Fibroblast of gingiva (primary cell): ENCODE measurements around the gene CCT5.

Experiments used
- DNase-seq: peaks from one replicate; pipeline ENCODE4 v3.0.0-alpha.2; 2011; ENCODE audit warnings: low read depth

The CCT5 gene

DNA sequence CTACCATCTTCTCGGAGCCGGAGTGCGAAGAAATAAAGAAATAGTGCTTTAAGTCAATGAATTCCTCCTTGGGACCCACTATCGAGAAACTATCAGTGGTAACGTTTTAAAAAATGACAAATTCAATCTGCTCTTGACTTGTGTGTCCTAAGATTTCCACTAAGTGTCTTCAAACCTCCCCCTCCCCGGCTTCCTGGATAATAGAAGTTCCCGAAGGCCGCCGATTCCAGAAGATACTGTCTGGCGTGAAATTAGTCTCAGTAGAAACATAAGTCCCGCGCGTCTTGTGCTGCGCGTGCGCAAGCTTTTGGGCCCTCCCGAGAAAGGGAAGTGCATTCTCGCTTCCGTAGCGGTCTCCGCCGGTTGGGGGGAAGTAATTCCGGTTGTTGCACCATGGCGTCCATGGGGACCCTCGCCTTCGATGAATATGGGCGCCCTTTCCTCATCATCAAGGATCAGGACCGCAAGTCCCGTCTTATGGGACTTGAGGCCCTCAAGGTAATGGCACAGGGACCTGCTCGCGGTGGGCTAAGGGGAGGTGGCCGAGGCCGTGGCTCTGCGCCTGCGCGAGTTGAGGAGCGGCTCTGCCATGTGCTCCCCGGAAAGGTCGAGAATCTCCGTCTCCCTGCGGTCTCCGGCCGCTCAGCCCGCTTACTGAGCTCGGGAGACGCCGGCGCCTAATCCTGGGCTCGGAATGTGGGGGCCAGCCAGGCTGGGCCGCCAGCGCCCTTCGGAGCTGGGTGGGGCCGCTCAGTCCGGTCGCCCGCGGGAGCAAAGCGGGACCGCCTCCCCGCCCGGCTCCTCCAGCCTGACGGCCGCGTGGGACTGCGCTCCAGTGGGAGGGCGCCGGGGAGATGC, at the start of gene CCT5:
Gene CCT5 (plus strand): TSS at position 333 of the 858 bp plus-strand sequence. CDS start 61 bp downstream, at position 394.
- peak; percentile 99 for DNase-seq

DNA sequence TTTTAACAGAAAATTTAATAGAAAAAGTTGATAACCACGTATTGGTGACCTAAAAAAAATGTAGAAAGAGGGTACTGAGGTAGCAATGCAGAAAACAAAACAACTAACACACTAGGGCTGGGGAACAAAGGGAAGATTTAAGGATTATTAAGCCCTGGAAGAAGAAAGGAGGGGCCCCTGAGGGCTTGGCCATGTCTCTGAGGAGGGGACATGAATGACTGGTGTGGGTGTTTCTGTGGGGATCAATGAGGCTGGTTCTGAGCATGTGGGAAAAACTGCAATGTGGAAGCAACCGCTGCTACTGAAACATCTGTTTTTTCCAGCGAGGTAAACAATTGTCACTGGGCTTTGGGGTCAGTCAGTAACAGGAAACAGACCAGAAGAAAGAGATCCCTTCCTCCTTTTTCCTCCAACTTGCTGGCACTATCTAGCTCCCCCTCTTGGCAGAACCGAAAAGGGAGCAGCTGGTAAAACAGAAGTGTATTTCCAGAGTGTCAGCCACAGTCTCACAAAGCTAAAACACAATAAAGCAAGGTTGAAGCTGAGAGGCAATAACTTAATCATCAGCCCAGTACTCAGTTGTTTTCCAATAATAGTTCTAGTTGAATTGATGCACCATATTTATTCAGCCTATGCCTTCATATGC, 48.7 kb upstream of the CCT5 start:
- DNase-seq, result peak; percentile 7

DNA sequence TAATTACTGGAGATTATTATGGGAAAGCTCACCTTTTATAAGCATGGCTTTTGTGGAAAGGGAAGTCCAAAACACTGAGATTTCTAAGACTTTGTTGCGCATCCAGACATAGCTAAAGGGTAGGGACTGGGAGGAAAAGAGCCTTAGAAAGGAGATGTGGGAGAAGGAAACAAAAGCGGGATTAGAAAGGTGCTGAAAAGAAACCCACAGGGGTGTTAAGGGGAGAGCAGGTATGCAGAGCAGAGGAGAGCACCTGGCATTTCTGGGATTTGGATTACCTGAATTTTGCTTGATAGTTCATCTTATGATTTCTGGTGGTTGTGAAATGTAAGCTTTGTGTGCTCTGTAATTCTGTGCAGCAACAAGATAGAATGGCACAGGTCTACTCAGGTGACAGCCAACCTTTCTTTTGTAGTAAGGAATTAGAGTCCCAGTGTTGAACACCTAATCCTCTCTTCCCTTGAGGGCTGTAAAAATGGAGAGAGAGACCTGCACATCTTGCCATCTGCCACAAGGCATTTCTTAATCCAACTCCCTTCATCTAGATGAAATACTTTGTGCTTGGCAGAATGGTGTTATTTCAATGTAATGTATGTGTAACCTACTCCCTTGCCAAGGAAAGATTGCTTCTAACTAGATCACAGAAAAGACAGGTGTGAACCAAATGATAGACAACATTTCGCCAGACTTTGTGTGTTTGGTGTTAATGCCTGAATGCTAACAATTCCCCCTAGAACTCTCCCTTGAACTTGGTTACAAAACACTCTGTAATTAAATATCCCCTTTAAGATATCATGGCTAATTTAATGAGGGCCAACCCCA, 47.8 kb upstream of the CCT5 start:
- DNase-seq, result no peak

DNA sequence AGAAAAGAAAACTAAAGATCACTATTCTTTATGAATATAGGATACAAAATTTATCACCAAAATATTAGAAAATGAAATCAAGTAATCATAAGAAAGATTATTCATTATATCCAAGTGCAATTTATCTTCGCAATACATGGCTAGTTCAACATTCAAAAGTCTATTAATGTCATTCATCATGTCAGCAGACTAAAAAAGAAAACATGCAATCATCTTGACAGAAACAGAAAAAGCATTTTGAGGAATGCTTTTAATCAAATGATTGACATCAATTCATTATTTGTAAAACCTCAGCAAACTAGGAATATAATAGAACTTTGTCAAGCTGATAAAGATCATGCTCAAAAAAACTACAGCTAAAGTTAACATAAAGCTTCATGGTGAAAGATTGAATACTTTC, 41.1 kb upstream of the CCT5 start:
- no peak for DNase-seq

DNA sequence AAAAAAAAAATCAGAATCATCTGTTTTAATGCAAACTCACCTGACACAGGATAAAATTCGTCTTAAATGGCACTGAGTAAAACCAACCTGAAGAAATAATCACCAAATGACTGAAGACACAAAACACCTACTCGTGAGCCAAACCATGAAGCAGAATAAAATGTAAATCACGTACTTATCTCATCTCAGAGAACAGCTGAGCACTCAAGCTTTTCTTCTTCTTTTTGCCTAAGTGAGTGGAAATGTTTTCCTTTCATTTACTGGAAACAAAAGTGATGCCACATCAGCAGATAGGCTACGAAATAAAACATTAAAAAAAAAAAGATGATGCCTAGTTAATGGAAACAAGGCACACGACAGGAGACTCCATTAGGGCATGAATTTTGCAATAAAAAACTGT, 36.8 kb upstream of the CCT5 start:
- no peak for DNase-seq

DNA sequence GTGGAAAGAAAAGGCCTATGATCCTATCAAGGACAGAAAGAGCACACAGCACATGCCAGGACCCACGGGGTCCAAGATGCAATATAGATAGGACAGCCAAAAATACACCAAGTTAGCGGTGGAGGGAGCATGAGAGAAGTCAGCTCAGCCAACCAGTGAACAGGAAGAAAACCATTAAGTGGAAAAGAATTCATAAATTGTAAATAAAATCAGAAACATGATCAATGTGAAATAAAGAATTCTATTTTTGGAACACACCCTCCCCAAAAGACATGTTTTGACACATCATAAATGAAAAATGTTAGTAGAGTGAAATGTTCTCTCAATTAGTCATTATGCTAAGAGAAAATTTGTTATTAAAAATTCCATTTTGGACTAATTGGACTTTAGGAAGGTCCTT, 36.0 kb upstream of the CCT5 start:
- DNase-seq, result no peak

DNA sequence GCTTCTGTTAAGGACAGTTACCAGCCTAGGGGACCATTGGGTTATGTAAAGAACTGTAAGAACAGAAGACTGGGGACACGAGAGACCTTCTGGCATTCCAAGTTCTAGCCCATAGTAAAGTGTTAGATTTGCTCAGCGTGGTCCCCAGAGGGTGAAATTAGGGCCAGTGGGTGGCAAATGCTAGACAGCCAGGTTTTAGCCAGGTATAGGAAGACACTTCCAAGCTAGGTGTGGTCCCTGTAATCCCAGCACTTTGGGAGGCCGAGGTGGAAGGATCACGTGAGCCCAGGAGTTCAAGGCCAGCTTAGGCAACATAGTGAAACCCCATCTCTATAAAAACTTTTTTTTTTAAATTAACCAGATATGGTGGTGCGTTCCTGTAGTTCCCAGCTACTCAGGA, 34.7 kb upstream of the CCT5 start:
- no peak for DNase-seq

DNA sequence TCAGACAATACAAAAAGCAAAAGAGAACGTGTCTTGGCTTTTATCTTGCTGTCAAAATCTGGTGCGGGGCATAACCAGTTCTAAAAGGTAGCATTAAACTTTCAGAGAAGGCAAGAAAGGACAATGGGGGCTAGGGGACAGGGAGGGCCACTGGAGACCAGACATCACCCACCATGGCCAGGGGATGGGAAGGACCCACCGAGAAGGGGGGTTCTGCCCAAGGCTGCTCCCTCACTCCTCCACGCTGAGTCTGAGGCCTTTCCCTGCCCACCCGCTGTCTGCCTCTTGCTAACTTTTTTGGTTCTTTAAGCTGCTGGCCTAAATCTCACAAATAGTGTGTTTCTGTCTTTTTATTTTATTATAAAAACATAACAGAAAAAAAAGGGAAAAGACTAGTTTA, 34.0 kb upstream of the CCT5 start:
- DNase-seq, result no peak

DNA sequence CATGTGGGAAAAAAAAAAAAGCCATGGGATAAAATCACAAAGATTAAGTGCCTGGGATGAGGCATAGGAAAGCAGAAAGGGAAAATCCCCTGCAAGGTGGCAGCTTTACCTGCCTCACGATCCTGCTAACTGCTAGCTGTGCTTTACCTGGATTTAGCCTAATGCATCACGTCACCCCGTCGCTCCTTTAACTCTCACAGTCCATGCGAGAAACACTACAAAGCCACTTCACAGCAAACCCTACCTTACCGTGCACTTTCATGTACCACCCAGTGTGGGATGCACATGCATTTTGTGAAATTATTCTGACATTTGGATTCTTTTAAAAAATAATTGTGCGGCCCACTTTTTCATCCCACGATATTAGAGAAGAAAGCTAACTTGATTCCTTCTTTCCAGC, 31.4 kb upstream of the CCT5 start:
- no peak for DNase-seq

DNA sequence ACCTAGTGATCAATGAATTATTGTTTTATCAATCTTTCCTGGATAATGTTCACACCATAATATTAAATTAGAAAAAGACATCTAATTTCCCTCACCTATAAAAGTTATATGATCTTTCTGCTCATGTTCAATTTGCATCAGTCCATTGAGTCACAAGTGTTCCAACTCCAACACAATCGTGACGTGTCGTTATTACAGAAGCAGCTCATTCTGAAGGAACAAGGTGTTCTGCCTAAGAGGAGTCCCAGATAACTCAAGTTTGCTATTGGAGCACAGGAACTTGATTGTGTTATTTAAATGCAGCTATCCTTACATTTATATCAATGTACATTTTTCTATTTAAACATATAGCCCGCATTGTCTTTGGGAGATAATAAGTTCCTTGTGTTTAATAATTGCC, 31.0 kb upstream of the CCT5 start:
- DNase-seq, result no peak

DNA sequence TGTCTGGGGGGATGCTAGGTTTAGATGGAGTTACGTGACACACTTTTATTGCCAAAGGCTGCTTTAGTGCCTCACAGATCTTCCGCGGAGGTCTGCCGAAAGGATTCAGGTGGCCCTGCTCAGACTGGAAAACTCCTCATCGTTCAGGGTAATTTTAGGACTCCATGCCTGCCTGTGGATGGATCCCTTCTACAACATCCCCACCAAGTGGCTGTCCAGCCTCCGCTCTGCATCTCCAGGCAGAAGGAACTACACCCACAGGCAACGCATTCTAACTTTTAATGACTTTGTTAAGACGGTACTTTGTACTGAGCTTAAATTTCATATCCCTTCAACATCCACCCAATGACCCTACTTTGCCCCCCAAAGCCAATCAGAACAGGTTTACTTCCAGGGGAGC, 29.8 kb upstream of the CCT5 start:
- DNase-seq, result no peak

DNA sequence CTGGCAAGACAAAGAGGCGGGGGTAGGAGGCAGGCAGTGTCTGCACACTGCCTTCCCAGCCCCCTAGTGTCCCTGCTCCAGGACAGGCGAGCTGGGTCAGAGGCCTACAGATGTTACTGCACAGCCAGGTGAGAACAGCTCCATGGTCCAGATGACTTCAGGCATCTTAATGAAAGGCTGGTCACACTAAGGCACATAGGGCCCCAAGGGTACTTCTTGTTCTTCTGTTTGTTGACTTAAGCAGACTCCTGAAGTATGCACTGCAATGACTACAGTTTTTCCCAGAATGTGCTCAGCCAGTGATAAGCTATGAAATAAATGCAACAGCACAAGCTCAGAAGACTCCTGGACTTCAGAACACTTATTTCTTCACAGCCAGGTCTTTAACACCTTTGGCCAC, 27.8 kb upstream of the CCT5 start:
- peak; percentile 17 for DNase-seq

DNA sequence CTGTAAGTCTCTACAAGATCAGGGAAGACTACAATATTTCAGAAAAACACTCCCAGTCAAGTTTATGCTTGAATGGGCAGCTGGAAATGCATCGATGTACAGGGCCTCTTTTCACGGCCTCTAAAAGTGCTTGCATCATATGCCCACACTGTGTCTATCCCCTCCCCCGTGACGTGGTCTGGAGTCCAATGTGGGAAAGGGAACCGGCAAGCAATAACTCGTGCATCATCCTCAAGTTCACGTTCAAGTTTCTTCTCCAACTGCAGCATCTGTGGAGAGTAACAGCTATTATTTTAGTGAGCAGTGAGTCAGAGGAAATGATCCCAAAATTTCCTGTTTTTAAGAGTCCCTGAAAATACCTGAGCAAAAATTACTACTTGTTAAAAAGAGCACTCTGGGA, 22.7 kb upstream of the CCT5 start:
- no peak for DNase-seq

DNA sequence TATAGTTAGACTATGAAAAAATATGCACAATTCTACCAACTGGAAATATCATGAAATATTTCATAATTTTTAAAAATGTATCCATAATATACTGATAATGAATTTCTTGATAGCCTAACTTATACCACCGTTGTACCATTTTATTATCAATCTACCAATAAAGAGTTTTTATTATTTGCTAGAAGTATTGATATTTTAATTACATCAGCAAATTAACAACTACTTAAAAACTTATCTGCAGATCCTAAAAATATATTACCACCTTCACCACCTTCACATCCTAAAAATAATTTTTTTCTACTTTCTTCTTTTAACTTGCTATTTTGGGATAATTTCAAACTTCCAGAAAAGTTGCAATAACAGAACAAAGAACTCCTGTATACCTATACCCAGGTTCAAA, 21.8 kb upstream of the CCT5 start:
- no peak for DNase-seq

DNA sequence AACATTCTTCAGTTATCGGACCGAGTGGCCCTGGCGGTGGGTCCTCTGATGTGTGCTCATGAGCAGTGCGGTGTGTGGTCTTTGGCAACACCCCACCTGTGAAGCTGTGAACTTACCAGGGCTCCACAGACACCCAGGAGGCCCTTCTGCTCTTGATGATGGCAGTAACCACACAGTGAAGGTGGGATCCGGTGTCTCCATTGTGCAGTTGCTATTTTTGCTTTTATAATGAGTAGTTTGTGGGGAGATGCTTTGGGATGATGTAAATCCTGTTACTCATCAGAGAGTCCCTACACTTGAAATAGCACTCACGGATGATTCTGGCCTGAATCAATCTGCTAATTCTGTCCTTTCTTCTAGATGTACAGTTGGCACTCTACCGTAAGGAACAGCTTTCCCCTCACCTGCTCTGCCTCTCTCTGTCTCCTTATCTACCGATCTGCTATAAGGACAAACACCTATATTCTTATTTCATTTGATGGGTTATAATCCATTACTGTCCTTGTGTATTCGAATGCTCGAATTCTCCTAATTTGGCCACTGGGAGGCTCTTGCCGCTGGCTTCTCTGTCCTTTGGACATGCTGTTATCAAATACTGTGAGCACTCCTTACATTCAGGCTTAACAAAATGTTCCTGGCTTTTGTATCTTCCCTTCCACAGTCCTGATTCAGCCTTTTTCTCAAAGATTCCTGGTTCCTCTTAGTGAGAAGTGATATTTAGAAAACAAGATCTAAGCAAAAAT, 20.6 kb upstream of the CCT5 start:
- peak; percentile 47 for DNase-seq

DNA sequence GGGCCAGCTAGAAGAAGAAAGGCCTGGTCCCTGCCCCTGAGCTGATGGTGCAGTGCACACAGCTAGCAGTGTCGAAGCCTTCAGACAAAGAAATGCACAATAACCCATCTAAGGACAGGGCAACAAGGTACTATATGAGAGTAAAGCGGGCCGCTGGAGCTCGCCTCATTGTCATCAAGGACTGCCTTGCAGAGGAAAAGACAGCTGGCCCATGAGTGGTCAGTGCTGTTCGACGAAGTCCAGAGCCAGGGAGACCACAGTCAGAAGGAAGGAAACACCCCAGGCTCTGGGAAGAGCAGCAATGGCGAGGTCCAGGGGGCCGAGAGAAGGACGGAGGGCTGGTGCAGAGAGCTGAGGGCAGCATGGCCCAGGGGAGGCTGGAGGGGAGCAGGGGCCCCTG, 17.7 kb upstream of the CCT5 start:
- DNase-seq, result no peak

DNA sequence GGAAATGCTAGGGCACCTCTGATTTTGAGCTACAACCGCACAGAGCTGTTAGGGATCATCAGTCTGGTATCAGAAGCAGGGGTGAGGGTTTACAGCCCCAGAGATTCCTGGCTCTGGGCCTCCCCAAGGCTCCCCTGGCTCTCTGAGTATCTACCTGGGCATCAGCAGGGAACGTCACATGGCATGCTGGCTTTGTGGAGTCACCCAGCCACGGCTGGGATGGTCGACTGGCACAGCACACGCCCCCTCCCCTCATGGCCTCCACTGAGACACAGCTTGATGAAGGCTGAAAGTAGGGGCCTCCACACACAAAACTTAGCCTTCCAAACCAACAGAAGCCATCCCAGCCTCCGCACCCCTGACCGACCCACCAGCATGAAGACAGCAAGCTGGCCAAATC, 17.1 kb upstream of the CCT5 start:
- DNase-seq, result no peak

DNA sequence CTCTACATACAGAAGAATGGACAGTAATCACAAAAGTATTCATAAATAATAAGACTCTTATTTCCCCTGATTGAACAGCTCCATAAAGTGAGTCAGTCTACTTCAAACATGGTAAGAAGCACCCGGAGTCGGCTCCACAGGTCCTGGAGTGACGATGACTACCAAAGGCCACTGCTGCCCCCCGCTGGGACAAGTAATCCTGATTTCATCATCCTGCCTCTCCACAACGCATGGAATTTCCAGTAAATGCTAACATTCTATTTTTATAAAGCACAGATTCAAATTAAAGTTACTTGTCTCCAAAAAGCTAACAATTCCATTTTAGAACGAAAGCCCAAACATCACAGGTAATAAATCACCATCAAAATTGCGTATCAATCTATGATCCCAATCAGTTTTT, 16.6 kb upstream of the CCT5 start:
- peak; percentile 94 for DNase-seq

DNA sequence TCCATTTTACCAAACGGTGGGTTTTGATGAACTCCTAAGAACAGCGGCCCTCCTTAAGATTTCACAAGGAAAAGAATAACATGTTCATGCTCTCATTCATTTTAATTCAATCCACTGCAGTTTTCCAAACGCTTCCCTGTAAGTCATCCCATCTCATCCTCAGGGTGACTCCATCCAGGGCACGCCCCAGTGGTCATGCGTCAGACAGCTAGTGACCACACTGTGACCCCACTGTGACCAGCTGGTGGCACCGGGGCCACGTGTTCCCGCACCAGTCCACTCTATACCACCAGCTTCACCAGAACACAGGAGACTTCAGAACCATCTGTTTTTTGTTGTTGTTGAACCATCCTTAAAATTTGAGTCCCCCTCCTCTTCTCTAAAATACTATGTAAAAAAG, 14.7 kb upstream of the CCT5 start:
- peak; percentile 19 for DNase-seq

DNA sequence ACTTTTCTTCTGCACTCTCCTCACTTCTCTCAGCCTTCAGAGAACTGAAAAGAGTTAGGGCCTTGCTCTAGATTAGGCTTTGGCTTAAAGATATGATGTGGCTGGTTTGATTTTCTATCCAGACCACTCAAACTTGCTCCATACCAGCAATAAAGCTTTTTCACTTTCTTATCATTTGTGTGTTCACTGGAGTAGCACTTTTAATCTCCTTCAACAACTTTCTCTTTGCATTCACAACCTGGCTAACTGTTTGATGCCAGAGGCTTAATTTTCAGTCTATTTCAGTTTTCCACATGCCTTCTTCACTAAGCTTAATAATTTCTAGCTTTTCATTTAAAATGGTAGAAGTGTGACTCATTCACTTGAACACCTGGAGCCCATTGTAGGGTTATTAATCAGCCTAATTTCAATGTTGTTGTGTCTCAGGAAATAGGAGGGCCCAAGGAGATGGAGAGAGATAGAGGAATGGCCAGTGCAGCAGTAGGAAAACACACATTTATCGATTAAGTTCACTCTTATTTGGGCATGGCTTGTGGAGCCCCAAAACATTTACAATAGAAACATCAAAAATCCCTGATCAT, 6.3 kb upstream of the CCT5 start:
- DNase-seq, result no peak

DNA sequence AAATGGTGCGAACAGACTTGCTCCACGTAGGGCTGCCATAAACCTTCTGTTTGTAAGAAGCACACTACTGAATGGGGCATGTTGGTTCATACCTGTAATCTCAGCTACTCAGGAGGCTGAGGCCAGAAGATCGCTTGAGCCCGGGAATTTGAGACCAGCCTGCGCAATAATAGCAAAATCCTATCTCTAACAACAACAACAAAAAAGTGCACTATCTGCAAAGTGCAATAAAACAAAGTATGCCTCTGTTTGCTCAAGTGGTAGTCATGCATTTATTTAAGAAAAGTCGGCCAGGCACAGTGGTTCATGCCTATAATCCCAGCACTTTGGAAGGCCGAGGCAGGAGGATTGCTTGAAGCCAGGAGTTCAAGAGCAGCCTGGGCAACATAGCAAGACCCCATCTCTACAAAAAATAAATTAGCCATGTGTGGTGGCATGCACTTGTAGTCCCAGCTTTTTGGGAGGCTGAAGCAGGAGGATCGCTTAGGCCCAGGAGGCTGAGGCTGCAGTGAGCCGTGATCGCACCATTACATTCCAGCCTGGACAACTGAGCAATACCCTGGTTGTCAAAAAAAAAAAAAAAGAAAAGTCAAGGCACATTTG, 5.6 kb upstream of the CCT5 start:
- no peak for DNase-seq
